Hematopoietic multipotent progenitor cell (in vitro differentiated cells): ENCODE data around the gene DHX34. TPM values are rescaled to one million over a fixed set of nuclear protein-coding genes. Genes with fewer than 3 reads are reported as not detected.
"Not testable (repeated sequence)": the region's sequence is repeated elsewhere in the genome, so short reads cannot be mapped to it uniquely, and the experiment has no call there.

Experiments used
- DNase-seq, 3 donors: peaks; one replicate each; pipeline ENCODE4 v3.0.0-alpha.2; 2011 to 2015; ENCODE audit warnings: low read depth in 2 of 3, low spot score in 2 of 3
- total RNA-seq: library from RNA; depleted of rRNA; stranded (reverse); fragments of >200 nt; gene quantifications from one replicate; pipeline ENCODE4 v1.2.3, GENCODE V29; 2012

DHX34 gene, protein sequence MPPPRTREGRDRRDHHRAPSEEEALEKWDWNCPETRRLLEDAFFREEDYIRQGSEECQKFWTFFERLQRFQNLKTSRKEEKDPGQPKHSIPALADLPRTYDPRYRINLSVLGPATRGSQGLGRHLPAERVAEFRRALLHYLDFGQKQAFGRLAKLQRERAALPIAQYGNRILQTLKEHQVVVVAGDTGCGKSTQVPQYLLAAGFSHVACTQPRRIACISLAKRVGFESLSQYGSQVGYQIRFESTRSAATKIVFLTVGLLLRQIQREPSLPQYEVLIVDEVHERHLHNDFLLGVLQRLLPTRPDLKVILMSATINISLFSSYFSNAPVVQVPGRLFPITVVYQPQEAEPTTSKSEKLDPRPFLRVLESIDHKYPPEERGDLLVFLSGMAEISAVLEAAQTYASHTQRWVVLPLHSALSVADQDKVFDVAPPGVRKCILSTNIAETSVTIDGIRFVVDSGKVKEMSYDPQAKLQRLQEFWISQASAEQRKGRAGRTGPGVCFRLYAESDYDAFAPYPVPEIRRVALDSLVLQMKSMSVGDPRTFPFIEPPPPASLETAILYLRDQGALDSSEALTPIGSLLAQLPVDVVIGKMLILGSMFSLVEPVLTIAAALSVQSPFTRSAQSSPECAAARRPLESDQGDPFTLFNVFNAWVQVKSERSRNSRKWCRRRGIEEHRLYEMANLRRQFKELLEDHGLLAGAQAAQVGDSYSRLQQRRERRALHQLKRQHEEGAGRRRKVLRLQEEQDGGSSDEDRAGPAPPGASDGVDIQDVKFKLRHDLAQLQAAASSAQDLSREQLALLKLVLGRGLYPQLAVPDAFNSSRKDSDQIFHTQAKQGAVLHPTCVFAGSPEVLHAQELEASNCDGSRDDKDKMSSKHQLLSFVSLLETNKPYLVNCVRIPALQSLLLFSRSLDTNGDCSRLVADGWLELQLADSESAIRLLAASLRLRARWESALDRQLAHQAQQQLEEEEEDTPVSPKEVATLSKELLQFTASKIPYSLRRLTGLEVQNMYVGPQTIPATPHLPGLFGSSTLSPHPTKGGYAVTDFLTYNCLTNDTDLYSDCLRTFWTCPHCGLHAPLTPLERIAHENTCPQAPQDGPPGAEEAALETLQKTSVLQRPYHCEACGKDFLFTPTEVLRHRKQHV
- 18.0 TPM for total RNA-seq

DNA sequence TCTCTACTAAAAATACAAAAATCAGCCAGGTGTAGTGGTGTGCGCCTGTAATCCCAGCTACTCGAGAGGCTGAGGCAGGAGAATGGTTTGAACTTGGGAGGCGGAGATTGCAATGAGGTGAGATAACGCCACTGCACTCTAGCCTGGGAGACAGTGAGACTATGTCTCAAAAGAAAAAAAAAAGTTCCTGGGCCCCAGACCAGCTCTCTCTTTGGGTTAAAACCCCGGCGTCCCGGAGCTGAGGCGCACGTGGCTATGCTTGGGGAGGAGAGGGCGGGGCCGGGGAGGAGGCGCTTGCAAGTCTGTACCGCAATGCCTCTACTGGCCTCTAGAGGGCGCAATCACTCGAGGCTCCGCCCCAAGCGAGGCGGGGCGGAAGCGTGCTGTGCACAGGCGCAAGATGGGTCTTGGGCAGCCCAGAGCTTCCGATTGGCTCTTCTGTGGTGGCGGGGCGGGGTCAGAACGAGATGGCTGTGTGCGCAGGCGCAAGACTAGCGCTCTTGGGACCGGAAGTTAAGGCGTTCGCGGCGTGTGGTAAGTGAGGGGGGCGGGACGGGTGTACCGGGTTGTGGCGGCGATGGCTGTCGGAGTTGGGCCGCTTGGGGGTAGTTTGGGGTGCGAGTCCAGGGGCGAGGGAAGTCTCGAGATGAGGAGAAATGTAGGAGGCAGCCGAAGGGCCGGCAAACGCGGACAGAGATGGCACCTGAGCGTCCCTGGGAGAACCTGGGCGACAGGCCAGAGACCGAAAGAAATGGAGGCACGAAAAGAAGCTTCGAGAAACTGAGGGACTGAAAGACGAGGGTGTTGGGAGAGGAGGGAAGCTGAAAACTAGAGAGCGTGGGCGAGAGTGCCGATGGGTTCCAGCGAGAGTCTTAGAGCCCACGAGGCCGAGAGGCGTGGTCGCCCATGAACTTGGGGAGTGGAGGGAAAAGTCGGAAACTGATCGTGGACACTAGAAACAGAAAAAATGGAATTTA, at the start of gene DHX34:
DHX34 (plus strand) TSS at position 497 of the 977 bp plus-strand sequence. CDS start 3,716 bp downstream, outside the sequence.
- DNase-seq = peak; percentile 98 to 100 (median 99)

DNA sequence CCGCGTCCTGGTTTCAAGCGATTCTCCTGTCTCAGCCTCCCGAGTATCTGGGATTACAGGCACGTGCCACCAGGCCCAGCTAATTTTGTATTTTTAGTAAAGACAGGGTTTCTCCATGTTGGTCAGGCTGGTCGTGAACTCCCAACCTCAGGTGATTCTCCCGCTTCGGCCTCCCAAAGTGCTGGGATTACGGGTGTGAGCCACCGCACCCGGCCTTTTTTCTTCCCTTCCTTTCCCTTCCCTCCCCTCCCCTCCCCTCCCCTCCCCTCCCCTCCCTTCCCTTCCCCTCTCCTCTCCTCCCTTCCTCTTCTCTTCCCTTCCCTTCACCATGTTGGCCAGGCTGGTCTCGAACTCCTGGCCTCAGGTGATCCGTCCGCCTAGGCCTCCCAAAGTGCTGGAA, 48.2 kb upstream of the DHX34 start:
- DNase-seq = not testable (repeated sequence)

DNA sequence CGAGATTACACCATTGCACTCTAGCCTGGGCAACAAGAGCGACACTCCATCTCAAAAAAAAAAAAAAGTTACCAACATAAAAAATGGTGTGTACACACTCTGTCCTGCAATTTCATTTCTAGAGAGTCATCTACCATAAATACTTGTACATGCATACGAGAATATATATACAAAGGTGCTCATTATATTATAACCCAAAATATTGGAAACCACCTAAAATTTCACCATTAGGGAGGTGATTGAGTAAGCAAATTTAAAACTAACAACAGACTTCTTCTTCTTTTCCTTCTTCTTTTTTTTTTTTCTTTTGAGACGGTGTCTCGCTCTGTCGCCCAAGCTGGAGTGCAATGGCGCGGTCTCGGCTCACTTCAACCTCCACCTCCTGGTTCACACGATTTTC, 46.9 kb upstream of the DHX34 start:
- DNase-seq = no peak

DNA sequence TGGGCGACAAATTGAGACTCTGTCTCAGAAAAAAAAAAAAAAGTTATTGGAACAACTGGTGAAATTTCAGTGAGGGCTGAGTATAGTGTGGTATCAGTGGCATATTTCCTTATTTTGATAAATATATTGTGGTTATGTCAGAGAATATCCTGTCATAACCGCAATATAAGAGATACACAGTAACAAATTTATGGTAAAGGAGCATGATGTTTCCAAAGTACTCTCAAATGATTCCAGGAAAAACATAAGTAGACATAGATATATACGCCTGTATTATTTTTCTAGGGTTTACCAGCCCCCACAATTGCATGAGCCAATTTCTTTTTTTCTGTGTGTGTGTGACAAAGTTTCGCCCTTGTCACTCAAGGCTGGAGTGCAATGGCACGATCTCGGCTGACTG, 45.1 kb upstream of the DHX34 start:
- DNase-seq = peak in 1 of 3 donors; percentile 48

DNA sequence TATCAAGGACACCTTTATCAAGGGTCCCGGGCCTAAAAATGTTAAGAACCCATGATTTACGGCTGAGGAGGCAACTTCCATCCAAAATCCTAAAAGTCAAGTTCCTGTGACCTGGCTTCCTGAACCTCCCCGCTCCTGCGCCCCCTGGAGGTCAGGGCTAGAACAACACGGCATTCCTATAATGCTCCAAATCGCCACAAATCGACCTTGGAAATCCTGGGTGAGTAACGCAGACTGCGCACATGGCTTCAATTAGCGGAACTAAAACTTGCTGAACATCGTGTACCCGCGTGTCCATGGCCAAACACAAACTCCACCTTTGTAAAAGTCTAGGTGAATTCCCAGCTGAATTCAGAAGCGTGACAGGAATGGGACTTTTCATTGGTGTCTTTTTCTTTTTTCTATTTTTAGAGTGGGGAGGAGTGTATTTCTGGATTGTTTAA, 43.8 kb upstream of the DHX34 start:
- peak in 1 of 3 donors; percentile 24 for DNase-seq

DNA sequence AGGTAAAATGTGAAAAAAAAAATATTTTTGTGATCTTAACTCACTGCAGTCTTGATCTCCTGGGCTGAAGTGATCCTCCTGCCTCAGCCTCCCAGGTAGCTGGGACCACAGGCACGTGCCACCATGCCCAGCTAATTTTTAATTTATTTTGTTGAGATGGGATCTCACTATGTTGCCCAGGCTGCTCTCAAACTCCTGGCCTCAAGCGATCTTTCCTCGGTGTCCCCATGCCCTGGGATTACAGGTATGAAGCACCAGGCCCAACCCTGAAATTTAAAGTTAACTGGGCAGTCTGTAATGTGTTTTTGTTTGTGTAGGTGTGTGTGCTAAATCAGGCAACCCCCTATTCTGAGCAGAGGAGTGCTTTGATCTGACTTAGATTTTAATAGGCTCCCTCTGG, 42.8 kb upstream of the DHX34 start:
- no peak for DNase-seq

DNA sequence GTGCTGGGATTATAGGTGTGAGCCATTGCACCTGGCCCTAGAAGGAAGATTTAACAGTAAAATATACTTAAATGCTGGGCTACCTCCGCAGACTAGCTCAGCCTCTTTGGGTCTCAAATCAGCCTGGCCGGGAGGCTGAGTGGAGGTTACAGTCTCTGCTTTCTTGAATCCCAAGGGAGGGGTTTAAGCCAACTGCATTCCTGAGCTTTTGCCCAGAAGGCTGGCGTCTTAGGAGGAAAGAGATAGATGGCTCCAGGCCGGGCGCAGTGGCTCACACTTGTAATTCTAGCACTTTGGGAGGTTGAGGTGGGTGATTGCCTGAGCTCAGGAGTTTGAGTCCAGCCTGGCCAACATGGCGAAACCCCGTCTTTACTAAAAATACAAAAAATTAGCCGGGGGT, 40.1 kb upstream of the DHX34 start:
- no peak for DNase-seq

DNA sequence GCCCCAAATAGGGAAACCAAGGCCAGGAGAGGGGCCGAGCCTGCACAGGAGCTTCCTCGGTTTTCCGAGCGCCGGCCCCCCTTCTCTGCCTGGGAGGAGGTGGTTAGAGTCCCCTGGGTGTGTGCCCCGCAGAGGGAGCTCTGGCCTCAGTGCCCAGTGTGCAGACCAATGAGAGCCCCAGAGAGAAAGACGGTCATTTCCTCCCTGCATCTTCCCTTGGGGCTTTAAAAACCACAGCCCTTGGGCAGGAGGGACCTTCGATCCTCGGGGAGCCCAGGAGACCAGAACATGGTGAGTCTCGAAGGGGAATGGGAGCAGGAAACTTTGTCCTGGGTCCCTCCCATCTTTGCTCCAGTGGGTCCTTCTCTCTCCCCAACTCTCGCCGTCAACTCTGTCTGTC, 39.5 kb upstream of the DHX34 start, which contains the start of gene C5AR1:
C5AR1 (plus strand) TSS at position 254 of the 400 bp plus-strand sequence; CDS start at position 289, 35 bp downstream.
- DNase-seq = no peak

DNA sequence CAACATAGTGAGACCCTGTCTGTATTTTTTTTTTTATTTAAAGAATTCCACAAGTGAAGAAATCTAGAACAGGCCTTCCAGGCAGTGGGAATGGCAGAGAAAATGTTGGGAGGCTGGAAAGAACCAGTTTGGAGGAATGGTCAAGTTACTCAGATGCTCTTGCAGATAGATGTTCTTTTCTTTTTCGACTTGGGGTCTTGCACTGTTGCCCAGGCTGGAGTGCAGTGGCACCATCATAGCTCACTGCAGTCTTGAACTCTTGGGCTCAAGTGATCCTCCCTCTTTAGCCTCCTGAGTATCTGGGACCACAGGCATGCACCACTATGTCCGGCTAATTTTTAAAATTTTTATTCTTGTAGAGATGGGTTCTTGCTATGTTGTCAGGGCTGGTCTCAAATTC, 38.8 kb upstream of the DHX34 start:
- no peak for DNase-seq

DNA sequence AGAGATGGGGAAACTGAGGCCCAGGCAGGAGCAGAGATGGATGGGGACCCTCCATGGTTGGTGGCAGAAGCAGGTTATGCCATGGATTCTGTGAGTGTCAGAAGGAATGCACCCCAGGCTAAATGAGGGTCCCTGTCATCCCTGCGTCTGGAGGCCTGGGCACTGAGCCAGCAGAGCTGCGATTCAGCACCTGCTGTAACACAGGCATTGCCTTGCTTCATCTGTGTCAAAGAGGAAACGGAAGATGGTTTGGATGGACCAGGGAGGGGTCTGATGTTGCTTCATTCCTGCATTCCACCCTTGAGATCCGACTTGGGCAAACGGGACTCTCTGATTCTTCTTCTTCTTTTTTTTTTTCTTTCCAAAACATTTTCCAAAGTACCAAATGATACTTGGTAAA, 38.3 kb upstream of the DHX34 start:
- peak in 1 of 3 donors; percentile 12 for DNase-seq

DNA sequence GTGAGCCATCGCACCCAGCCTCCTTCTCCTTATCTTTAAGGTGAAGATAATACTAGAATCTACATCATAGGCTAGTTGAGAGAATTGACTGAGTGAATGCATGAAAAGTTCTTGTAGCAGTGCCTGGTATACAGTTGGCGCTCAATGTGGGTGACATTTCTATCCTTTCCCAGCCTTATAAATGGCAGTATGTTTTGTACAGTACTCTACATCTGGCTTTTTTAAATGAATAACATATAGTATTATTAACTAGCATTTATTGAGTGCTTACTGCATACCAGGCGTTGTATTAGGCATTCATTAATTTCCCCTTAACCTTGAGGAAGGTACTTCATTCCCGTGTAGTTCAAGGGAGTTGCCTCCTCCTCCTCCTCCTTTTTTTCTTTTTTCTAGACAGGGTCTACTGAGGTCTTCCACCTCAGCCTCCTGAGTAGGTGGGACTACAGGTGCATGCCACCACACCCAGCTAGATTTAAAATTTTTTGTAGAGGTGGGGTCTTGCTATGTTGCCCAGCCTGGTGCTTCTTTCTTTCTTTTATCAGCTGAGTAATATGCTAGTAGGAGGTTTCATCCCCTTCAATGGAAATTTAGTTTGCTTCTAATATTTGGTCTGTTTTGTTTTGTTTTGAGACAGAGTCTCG, 36.6 kb upstream of the DHX34 start:
- DNase-seq = no peak

DNA sequence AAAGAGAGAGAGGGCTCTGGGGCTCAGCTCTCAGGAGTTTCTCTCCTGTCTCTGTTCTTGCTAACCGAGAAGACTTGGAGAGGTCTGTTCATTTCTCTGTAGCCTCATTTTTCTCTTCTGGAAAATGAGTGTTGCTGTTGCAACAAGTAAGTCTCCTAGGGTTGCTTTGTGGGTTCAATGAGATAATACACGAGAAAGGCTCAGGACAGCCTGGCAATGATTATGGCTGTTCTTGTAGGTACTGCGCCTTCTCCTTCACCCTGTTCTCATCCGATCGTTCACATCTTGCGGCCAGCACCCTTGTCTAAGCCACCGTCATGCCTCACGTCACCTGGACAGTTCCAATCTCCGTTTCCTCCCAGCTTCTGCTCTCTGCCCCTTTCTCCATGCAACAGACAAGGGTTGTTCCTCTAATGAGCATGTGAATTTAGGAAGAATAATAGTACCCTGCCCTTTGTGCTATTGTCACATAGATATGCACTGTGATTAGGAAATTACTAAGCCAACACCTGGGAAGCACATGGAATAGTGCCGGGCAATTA, 35.3 kb upstream of the DHX34 start:
- DNase-seq = no peak

DNA sequence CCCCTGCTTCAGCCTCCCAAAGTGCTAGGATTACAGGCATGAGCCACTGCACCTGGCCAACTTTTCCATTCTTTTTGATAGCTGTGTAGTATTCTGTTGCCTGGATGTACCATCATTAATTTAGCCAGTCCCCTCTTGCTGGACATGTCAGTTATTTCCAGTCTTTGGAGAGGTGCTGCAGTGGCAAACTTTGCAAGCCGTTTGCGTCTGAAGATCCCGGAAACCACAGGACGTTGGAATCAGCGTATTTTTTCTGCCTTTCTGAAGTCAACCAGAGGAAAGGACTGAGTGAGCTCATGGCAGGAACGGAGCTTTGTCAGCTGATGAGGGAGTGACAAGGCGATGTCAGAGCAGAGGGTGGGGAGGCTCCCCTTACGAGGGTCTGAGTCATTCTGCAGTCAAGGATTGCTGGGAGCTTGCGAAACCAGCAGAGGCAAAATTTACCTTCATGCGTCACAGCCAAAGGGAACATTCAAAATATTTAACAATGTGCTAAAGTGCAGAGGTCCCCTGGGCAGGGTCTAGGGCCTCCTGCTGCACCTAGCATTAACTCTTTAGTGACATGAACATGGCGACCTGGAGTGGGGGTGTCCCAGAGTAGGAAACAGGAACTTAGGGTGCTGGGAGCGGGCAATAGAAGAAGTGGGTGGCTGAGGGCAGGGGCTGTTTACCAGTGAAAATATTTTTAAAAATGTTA, 33.8 kb upstream of the DHX34 start:
- peak in 2 of 3 donors; percentile 48 to 56 for DNase-seq

DNA sequence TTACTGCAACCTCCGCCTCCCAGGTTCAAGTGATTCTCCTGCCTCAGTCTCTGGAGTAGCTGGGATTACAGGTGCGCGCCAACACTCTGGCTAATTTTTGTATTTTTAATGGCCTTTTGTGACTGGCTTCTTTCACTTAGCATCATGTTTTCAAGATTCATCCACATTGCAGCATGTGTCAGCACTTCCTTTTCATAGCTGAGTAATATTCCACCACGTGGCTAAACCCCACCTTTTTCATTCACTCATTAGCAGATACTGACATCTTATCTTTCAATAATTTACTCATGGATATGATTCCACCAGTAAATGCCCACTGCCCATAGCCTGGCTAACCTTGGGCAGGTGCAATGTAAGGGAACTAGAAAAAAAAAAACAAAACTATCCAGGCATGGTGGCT, 32.6 kb upstream of the DHX34 start:
- no peak for DNase-seq

DNA sequence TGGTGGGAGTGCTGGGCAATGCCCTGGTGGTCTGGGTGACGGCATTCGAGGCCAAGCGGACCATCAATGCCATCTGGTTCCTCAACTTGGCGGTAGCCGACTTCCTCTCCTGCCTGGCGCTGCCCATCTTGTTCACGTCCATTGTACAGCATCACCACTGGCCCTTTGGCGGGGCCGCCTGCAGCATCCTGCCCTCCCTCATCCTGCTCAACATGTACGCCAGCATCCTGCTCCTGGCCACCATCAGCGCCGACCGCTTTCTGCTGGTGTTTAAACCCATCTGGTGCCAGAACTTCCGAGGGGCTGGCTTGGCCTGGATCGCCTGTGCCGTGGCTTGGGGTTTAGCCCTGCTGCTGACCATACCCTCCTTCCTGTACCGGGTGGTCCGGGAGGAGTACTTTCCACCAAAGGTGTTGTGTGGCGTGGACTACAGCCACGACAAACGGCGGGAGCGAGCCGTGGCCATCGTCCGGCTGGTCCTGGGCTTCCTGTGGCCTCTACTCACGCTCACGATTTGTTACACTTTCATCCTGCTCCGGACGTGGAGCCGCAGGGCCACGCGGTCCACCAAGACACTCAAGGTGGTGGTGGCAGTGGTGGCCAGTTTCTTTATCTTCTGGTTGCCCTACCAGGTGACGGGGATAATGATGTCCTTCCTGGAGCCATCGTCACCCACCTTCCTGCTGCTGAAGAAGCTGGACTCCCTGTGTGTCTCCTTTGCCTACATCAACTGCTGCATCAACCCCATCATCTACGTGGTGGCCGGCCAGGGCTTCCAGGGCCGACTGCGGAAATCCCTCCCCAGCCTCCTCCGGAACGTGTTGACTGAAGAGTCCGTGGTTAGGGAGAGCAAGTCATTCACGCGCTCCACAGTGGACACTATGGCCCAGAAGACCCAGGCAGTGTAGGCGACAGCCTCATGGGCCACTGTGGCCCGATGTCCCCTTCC, 28.9 kb upstream of the DHX34 start:
- DNase-seq = no peak

DNA sequence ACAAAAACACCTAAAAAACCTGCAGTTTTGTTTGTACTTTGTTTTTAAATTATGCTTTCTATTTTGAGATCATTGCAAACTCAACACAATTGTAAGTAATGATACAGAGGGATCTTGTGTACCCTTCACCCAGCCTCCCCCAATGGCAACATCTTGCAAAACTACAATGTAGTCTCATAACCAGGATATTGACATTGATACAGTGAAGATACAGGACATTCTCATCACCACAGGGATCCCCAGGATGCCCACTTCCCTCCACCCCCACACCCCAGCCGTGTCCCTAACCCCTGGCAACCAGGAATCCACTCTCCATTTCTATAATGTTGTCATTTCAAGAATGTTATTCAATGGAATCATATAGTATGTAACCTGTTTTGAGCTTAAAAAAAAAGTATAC, 27.5 kb upstream of the DHX34 start:
- no peak for DNase-seq

DNA sequence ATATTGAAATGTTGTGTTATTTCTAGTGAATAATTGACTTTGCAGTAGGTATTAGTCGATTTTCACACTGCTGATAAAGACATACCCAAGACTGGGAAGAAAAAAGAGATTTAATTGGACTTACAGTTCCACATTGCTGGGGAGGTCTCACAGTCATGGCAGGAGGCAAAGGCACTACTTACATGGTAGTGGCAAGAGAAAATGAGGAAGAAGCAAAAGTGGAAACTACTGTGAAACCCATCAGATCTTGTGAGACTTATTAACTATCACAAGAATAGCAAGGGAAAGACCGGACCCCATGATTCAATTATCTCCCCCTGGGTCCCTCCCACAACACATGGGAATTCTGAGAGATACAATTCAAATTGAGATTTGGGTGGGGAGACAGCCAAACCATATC, 27.1 kb upstream of the DHX34 start:
- DNase-seq = peak in 1 of 3 donors; percentile 26
